GM12874 (cell line): ENCODE data around the gene CCDC47.

Experiments
- CTCF ChIP-seq: IDR thresholded peaks from 2 replicates; pipeline ENCODE4 v1.5.1; 2011; ENCODE audit warnings: low read depth, mild to moderate bottlenecking, control low read depth, low read length, moderate library complexity; ENCODE audit not compliant: insufficient read depth

CCDC47 gene

GRCh38 chr17:63780928-63781327 lies 7.5 kb upstream of the CCDC47 start:
- TF ChIP-seq CTCF, result no peak

- TF ChIP-seq CTCF, result no peak
These were observed 7.1 kb upstream of the CCDC47 start for GRCh38 chr17:63780507-63780906.

GRCh38 chr17:63775420-63775819 lies 2.0 kb upstream of the CCDC47 start:
- TF ChIP-seq CTCF, result no peak

- TF ChIP-seq CTCF, result no peak
These were observed 1.5 kb upstream of the CCDC47 start for GRCh38 chr17:63774969-63775265.

GRCh38 chr17:63774141-63774968 lies 958 bp upstream of the CCDC47 start, which contains the start of gene DDX42:
TSS of gene DDX42 (plus strand) at chr17:63774170. CDS start at chr17:63787050, 12,880 bp downstream.
- TF ChIP-seq CTCF, result no peak

GRCh38 chr17:63772801-63773271 lies 561 bp downstream of the CCDC47 start:
- TF ChIP-seq CTCF, result no peak

GRCh38 chr17:63768433-63768832 lies 5.0 kb downstream of the CCDC47 start:
- no peak for TF ChIP-seq CTCF

GRCh38 chr17:63766754-63767153 lies 6.6 kb downstream of the CCDC47 start:
- TF ChIP-seq CTCF, result no peak
